GM20000 (cell line): ENCODE results near the gene AUH.

Source experiments
- DNase-seq: peaks from one replicate; pipeline ENCODE4 v3.0.0; 2012; ENCODE audit warnings: low spot score
- TF ChIP-seq, protein P1 (sequence below): IDR thresholded peaks from 2 replicates; pipeline ENCODE4 v1.5.1; 2012; ENCODE audit warnings: mild to moderate bottlenecking, control low read depth; ENCODE audit errors: extremely low read depth, missing control alignments

The AUH gene

DNA sequence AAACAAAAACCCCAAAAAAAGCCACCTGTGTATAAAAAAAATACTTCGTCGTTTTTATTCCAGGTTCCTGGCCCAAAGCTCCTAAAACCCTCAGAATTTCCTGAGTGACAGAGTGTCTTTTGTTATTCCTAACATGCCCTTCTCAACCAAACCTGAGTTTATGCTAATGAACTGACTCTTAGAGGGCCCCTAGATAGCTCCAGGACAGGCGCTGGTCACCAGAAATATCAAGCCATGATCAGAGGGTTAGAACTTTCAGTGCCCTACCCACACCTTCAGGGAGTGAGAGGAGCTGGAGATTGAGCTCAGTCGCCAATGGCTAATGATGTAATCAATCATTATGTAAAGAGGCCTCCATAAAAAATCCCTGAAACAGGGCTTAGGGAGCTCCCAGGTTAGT, 15.7 kb downstream of the AUH start:
- TF ChIP-seq, protein P1, sequence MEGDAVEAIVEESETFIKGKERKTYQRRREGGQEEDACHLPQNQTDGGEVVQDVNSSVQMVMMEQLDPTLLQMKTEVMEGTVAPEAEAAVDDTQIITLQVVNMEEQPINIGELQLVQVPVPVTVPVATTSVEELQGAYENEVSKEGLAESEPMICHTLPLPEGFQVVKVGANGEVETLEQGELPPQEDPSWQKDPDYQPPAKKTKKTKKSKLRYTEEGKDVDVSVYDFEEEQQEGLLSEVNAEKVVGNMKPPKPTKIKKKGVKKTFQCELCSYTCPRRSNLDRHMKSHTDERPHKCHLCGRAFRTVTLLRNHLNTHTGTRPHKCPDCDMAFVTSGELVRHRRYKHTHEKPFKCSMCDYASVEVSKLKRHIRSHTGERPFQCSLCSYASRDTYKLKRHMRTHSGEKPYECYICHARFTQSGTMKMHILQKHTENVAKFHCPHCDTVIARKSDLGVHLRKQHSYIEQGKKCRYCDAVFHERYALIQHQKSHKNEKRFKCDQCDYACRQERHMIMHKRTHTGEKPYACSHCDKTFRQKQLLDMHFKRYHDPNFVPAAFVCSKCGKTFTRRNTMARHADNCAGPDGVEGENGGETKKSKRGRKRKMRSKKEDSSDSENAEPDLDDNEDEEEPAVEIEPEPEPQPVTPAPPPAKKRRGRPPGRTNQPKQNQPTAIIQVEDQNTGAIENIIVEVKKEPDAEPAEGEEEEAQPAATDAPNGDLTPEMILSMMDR: no peak

DNA sequence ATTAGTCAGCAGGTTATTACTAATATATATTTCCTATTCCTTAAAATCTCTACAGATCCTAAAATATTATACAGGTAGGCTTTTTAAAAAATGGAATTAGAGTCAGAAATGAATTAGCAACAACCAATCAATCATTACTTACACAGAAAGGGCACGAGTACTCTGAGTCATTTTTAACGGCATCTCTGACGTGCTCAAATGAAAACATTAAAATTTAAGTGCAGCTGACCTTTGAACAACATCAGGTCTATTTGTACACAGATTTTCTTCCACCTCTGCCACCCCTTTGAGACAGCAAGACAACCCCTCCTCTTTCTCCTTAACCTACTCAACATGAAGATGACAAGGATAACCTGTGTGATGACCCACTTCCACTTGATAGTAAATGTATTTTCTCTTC, 19.1 kb downstream of the AUH start:
- no peak for DNase-seq
- TF ChIP-seq, protein P1: no peak

More for the DNA sequence above, 15.7 kb downstream of the AUH start:
- DNase-seq: no peak

DNA sequence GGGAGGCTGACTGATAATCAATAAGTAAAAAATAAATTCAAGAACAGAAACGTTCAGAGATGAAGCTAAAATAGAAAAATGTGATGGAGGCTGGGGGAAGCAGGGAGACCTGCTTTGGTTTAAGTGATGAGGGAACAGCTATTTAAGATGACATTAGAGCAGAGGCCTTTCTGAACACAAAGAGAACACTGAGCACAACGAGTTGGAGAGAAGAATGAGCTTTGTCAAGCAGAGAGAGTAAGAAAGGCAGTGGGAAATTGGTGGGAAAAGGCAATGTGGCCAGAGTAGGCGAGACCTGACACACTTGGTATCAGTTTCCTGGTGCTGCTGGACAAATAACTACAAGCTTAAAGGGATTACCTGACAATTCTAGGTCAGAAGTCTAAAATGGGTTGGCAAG, 20.0 kb downstream of the AUH start:
- TF ChIP-seq, protein P1: no peak

DNA sequence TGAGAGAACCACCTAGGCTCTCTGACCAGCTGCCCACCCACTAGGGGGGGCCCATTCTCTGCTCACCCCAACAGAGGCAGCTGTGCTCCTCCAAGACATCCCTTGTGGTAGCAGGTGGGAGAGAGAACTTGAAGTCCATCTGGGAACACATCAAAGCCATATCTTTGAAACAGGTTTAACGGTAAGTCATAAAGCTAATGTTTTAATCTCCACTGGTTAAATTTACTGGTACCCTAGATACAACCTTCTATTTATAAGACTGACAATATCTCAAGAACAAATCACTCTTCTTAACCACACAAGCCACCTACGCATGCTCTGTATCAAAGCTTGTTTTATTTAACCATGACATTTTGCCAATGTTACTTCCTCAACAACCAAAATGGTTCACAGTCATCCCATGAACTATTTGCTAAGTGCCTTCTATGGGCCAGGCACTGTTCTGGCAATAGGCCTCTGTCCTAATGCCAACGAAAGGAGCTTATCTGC, 20.4 kb downstream of the AUH start:
- no peak for DNase-seq
- TF ChIP-seq, protein P1: no peak

More for the DNA sequence above, 20.0 kb downstream of the AUH start:
- no peak for DNase-seq

DNA sequence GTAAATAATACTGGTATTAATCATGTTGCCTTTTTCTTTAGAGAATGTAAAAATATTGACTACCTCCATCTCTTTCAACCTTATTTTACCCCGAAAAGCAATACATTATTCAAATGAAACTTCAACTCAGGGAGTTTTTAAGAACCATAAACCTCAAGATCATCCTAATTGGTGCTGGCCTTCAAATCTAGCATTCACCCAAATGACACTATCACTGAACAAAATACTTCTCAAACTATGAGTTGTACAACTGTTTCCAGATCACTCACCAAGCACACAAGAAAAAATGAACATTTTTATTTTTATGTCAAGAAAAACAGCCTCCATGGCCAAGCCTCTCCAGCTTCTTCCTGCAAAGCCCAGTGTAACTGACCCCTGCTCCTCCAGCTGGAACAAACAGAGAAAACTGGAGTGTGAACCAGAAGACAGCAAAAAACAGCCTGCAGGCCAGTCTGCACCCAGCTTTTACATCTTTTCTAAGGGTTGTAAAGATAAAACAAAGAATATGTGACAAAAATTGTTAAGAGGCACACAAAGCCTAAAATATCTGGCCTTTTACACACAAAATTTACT, 21.2 kb downstream of the AUH start:
- TF ChIP-seq, protein P1: no peak

DNA sequence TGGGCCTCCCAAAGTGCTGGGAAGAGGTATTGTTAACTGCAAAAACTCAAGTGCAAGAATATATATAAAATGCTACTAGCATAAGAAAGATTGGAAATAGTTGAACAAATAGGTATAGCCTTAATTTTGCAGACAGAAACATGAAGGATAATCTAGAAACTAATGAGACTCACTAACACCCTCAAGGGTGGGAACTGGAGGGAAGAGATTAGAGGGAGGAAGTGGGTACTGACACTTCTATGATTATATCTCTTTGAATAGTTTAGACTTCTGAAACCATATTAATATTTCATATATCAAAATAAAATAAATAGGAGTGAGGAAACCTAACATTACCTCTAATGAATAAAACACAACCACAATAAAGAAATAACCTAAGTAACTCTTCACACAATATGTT, 23.0 kb downstream of the AUH start:
- TF ChIP-seq, protein P1: no peak
- DNase-seq: no peak

More for the DNA sequence above, 21.2 kb downstream of the AUH start:
- DNase-seq: no peak

DNA sequence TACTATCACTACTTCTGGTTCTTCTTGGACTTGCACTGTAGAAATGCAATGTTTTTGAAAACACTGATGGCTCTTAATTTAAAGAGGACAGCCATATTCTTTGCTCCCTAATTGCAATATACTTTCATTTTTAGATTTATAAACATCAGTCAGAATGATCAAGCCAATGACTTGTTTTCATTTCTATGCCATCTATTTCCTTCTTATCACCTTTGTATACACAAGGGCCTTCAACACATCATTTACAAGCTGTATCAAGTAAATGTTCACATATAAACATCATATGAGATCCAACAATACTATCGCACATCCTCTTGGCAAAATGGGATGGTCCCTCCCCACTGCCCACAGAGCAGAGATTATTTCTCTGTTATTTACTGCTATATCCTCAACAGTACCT, 24.9 kb downstream of the AUH start:
- TF ChIP-seq, protein P1: no peak

More for the DNA sequence above, 24.9 kb downstream of the AUH start:
- DNase-seq: no peak
